Loucy (cell line): ENCODE data around the gene TENM4.

Source experiments
- EZH2phosphoT487 ChIP-seq: fragments of 200-600 bp; IDR thresholded peaks from 2 replicates; pipeline ENCODE4 v1.6.1; 2018; ENCODE audit warnings: antibody characterized with exemption, mild to moderate bottlenecking, moderate library complexity, borderline replicate concordance
- TF ChIP-seq, protein P1 (sequence below): fragments of 200-600 bp; sonication (generic); conservative IDR thresholded peaks from 2 replicates; pipeline ENCODE4 v1.5.1; 2014; ENCODE audit warnings: mild to moderate bottlenecking, antibody characterized with exemption, low read length

DNA sequence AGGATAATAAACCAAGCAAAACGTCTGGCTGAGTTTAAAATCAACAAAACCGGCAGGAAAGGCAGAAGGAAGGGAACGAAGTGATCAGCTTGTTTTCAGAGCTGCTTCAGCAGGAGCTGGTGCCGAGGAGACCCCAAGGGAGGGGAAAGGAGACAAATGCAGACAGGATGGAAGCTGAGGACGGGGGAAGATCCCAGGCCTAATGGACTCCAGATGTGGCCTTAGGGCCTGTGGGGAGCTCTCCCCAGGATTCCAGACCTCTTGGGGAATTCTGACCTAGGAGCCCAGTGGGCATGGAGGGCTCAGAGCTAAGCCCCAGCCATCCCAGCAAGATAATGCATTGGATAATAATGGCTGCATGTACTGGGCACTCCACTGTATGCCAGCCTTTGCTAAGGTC, 654.7 kb downstream of the TENM4 start:
- TF ChIP-seq, protein P1, sequence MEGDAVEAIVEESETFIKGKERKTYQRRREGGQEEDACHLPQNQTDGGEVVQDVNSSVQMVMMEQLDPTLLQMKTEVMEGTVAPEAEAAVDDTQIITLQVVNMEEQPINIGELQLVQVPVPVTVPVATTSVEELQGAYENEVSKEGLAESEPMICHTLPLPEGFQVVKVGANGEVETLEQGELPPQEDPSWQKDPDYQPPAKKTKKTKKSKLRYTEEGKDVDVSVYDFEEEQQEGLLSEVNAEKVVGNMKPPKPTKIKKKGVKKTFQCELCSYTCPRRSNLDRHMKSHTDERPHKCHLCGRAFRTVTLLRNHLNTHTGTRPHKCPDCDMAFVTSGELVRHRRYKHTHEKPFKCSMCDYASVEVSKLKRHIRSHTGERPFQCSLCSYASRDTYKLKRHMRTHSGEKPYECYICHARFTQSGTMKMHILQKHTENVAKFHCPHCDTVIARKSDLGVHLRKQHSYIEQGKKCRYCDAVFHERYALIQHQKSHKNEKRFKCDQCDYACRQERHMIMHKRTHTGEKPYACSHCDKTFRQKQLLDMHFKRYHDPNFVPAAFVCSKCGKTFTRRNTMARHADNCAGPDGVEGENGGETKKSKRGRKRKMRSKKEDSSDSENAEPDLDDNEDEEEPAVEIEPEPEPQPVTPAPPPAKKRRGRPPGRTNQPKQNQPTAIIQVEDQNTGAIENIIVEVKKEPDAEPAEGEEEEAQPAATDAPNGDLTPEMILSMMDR: no peak
- no peak for TF ChIP-seq EZH2phosphoT487
